Esophagus (tissue), 2 donors: ENCODE measurements around the gene GKAP1. TPM values are rescaled to one million over a fixed set of nuclear protein-coding genes. Genes with fewer than 3 reads are reported as not detected.
A peak's percentile ranks its signal among the peaks of the same experiment; 100 is the strongest.
"Not testable (repeated sequence)": the region's sequence is repeated elsewhere in the genome, so short reads cannot be mapped to it uniquely, and the experiment has no call there.

Experiments
- H3K27ac ChIP-seq, 2 donors: one replicate each; pipeline ENCODE4 v1.5.1; 2013; ENCODE audit warnings: low read depth in 2 of 2, mild to moderate bottlenecking in 2 of 2, inconsistent platforms in 1 of 2, low read length in 1 of 2, moderate library complexity in 1 of 2
- H3K27me3 ChIP-seq, 2 donors: one replicate each; pipeline ENCODE4 v1.6.1; 2013; ENCODE audit warnings: low read length in 2 of 2, control low read depth in 1 of 2, mild to moderate bottlenecking in 1 of 2; ENCODE audit not compliant: insufficient read depth in 2 of 2, control insufficient read depth in 1 of 2
- H3K36me3 ChIP-seq, 2 donors: one replicate each; pipeline ENCODE4 v1.6.1; 2013; ENCODE audit warnings: low read length in 1 of 2; ENCODE audit not compliant: control insufficient read depth in 2 of 2, insufficient read depth in 2 of 2
- H3K4me1 ChIP-seq, 2 donors: one replicate each; pipeline ENCODE4 v1.6.1; 2013; ENCODE audit warnings: low read length in 1 of 2; ENCODE audit not compliant: control insufficient read depth in 2 of 2, insufficient read depth in 2 of 2
- H3K4me3 ChIP-seq, 2 donors: one replicate each; pipeline ENCODE4 v1.5.1; 2013; ENCODE audit warnings: low read length in 2 of 2, mild to moderate bottlenecking in 2 of 2, low read depth in 1 of 2, moderate library complexity in 1 of 2
- H3K9me3 ChIP-seq, 2 donors: one replicate each; pipeline ENCODE4 v1.6.1; 2013; ENCODE audit warnings: mild to moderate bottlenecking in 2 of 2, low read depth in 1 of 2, low read length in 1 of 2, moderate library complexity in 1 of 2; ENCODE audit not compliant: control insufficient read depth in 2 of 2, insufficient read depth in 1 of 2
- WGBS, 2 donors: extraction: QIAGEN DNeasy Blood & Tissue Kit; methylation state at CpG; one replicate each; pipeline ENCODE4 v1.1.7; 2013; 5-methylcytosine and 5-hydroxymethylcytosine counted together
- polyA plus RNA-seq, 2 donors: library from polyadenylated mRNA; stranded (reverse); fragments of 200-250 nt; gene quantifications; one replicate each; pipeline ENCODE4 v1.2.3, GENCODE V29; 2013
- donor health status: healthy with polysubstance abuse.
- donor health status: Bipolar disorder and iron deficiency.

Gene GKAP1
- polyA plus RNA-seq, 2 donors: 2.3 to 4.0 TPM

GRCh38 chr9:83708515-83709158, 108.9 kb downstream of the GKAP1 start:
- Histone ChIP-seq H3K36me3 (no peaks in the 10 kb centered on the region), H3K4me1 (no peaks in the 10 kb centered on the region), H3K4me3 (peak overlapping the region; percentile 95 to 98), H3K27ac (peak overlapping the region; percentile 96 to 100), H3K27me3 (no peaks in the 10 kb centered on the region), H3K9me3 (no peaks in the 10 kb centered on the region)
- 14 to 15% methylated on average over 20 of the region's 20 CpGs for WGBS, 2 donors

- Histone ChIP-seq H3K9me3 (no peaks in the 10 kb centered on the region), H3K4me1 (no peaks in the 10 kb centered on the region), H3K36me3 (no peaks in the 10 kb centered on the region), H3K27me3 (no peaks in the 10 kb centered on the region), H3K4me3 (peak within 1 kb of the TSS; percentile 95 to 98), H3K27ac (peak within 1 kb of the TSS; percentile 96 to 100)
- WGBS, 2 donors: 0% methylated on average over 48 to 67 of the region's 67 CpGs
Observed at GRCh38 chr9:83707768-83708514, 109.6 kb downstream of the GKAP1 start, which contains the start of gene UBQLN1. Gene UBQLN1 (minus strand): TSS chr9:83707958. CDS start chr9:83707679, 279 bp downstream.

DNA sequence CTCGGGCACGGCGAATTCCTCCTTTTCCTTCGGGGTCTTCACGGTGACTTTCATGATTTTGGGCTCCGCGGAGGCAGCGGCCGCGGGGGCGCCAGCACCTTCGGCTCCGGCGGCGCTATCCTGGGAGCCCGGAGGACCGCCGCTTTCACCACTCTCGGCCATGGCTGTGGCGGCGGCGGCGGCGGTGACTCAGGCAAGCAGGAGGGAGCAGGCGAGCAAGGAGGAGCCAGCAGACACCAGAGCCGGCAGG, 110.1 kb downstream of the GKAP1 start:
- Histone ChIP-seq H3K4me1 (no peaks in the 10 kb centered on the region), H3K27me3 (no peaks in the 10 kb centered on the region), H3K36me3 (no peaks in the 10 kb centered on the region), H3K9me3 (no peaks in the 10 kb centered on the region), H3K27ac (peak overlapping the region; percentile 96 to 100), H3K4me3 (peak overlapping the region; percentile 95 to 98)
- WGBS, 2 donors: 0% methylated on average over 16 to 26 of the region's 26 CpGs

DNA sequence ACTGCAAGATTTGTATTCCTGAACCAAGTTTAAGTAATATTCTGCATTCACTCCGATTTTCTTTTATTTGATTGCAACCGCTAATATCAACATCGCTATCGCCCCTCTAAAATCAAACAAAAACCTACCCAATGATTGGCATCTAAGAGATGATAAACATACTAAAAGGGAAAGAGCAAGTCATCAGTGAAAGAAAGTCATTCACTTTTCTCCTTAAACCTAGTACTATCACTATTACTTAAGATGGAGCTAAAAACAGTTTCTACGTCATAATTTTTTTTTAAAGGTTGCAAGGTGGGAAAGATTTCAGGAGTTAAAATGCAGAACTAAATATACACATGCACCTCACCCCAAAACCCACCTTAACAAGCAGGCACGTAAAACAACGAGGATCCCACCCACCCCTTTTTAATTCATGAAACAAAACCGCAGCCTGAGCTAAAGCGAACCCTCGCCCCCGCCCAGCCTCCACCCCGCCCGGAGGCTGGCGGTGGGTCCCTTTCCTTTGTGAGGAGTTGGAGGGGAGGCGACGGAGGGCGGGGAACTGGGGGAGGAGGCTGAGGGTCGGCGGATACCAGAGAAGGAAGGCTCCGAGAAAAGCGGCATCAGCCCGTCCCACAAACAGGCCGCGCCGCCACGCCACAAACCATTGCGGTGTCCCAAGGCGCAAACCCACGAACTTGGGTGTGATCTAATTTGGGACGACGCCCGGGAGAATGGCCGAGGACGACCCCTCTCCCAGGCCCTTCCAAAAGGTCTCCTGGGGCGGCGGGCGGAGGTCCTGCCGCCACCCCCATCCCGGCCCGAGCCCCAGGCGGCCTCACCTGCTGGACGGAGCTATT, 110.7 kb downstream of the GKAP1 start:
- 0 to 1% methylated on average over 36 to 42 of the region's 42 CpGs for WGBS, 2 donors
- Histone ChIP-seq H3K9me3 (no peaks in the 10 kb centered on the region), H3K4me1 (no peaks in the 10 kb centered on the region), H3K27me3 (no peaks in the 10 kb centered on the region), H3K27ac (peak overlapping the region; percentile 96 to 100), H3K4me3 (peak overlapping the region; percentile 95 to 98), H3K36me3 (no peaks in the 10 kb centered on the region)

DNA sequence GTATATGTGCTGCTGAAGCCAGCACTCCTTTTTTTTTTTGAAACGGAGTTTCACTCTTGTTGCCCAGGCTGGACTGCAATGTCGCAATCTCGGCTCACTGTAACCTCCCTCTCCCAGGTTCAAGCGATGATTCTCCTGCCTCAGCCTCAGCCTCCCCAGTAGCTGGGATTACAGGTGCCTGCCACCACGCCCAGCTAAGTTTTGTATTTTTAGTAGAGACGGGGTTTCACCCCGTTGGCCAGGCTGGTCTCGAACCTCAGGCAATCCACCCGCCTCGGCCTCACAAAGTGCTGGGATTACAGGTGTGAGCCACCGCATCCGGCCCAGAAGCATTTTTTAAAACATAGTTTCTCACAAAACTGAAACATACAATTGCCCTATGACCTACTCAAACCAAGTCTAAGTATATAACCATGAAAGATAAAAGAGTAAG, 112.3 kb downstream of the GKAP1 start:
- not testable (repeated sequence) for H3K4me1 ChIP-seq, H3K4me3 ChIP-seq
- WGBS, 2 donors: 78 to 90% methylated on average over 12 of the region's 12 CpGs

DNA sequence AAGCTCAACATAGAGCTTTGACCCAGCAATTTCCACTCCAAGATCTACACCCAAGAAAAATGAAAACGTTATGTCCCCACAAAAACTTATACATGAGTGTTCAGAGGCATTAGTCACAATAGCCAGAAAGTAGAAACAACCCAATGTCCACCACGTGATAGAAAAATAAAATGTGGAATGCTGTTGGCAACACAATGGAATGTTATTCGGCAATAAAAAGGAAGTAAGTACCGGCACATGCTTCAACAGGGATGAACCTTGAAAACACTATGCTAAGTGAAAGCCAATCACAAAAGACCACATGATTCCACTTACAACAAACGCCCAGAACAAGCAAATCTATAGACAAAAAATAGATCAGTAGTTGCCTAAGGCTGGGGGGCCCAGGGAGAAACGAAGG, 115.8 kb downstream of the GKAP1 start:
- H3K4me3 ChIP-seq: no peak overlapping the region
- 49 to 54% methylated on average over 6 of the region's 6 CpGs for WGBS, 2 donors
- no peaks in the 10 kb centered on the region for H3K27me3 ChIP-seq
- H3K9me3 ChIP-seq: no peaks in the 10 kb centered on the region
- no peaks in the 10 kb centered on the region for H3K36me3 ChIP-seq
- no peak overlapping the region for H3K27ac ChIP-seq
- H3K4me1 ChIP-seq: no peaks in the 10 kb centered on the region

More for the DNA sequence above, 112.3 kb downstream of the GKAP1 start:
- H3K27me3 ChIP-seq, H3K9me3 ChIP-seq, H3K27ac ChIP-seq, H3K36me3 ChIP-seq: not testable (repeated sequence)

DNA sequence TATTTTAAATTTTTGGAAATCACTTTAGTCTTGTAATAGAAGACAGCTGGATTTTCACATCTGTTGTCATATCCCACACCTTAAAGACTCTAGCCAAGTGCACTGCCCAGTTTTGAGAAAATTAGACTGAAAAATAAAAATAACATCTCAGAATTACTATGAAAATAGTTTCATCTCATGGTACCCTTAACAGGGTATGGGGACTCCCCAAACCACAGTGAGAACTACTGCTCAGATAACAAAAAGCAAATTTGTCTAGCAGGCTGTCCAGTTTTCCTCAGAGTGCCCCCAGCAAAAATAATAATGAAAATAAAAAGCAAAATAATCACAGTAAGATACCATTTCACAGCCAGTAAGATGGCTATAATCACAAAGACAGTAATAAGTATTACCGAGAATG, 116.3 kb downstream of the GKAP1 start:
- Histone ChIP-seq H3K4me3 (no peak overlapping the region), H3K4me1 (no peaks in the 10 kb centered on the region), H3K27me3 (no peaks in the 10 kb centered on the region), H3K36me3 (no peaks in the 10 kb centered on the region), H3K27ac (no peak overlapping the region), H3K9me3 (no peaks in the 10 kb centered on the region)
- WGBS, 2 donors: 95 to 100% methylated on average over 1 of the region's 1 CpG

GRCh38 chr9:83699615-83700014, 118.0 kb downstream of the GKAP1 start:
- WGBS, 2 donors: 83 to 88% methylated on average over 3 of the region's 3 CpGs
- Histone ChIP-seq H3K36me3 (no peaks in the 10 kb centered on the region), H3K27me3 (no peaks in the 10 kb centered on the region), H3K4me1 (no peaks in the 10 kb centered on the region), H3K4me3 (no peak overlapping the region), H3K9me3 (no peaks in the 10 kb centered on the region), H3K27ac (no peak overlapping the region)

GRCh38 chr9:83698976-83699585, 118.5 kb downstream of the GKAP1 start:
- no peaks in the 10 kb centered on the region for H3K36me3 ChIP-seq
- no peak overlapping the region for H3K27ac ChIP-seq
- no peak overlapping the region for H3K4me3 ChIP-seq
- 59 to 61% methylated on average over 4 of the region's 4 CpGs for WGBS, 2 donors
- no peaks in the 10 kb centered on the region for H3K27me3 ChIP-seq
- no peaks in the 10 kb centered on the region for H3K4me1 ChIP-seq
- H3K9me3 ChIP-seq: no peaks in the 10 kb centered on the region
